Hematopoietic multipotent progenitor cell treated with erythropoietin and hydrocortisone succinate and interleukin-3 and kit ligand, for 17 days (in vitro differentiated cells): ENCODE data around the gene HDGF.
A peak's percentile ranks its signal among the peaks of the same experiment; 100 is the strongest.

Experiments used
- DNase-seq: peaks from one replicate; pipeline ENCODE4 v3.0.0-alpha.2; 2015; ENCODE audit warnings: low spot score

Gene HDGF

DNA sequence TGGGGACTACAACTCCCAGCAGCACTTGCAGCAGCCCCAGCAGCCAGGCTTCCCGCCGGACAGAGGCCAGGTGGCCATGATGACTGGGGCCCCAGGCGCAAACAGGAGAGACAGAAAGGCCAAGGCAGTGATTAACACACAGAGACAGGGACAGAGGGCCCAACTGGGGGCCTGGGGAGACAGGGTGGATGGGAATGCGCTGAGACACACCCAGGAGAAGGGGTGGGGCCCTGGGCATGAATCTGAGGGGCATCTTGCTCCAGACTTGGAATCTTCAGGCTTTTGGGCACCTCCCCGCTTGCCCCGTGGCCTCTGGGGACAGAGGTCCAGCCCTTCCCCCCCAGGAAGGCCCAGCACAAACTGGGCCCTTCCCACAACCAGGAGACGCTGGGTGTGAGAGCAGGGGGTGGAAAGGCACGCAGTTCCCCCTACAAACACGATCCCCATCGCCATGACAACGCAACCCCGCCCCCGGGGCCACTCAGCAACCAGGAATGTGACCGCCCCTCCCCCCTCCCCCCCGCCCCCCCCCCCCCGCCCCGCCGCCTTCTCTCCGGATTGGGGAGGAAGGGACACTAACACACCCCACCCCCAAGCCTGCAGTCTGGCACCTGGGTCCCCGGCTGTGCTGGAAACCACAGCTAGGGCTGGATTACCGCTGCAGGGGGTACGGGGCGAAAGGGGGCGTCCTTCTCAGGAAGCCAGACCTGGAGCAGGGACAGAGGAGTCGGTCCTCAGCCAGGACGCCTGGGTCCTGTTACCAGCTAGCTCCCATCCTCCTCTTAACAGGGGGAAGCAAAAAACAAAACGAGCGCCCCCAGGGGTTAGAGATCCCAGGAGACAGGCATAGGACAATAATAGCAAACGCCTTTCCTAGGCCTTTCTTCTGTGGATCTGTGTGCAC, 4.5 kb downstream of the HDGF start:
- DNase-seq, result peak; percentile 72

GRCh38 chr1:156746406-156746727, 5.1 kb downstream of the HDGF start:
- DNase-seq, result no peak

- DNase-seq, result no peak
Observed at GRCh38 chr1:156745881-156746280, 5.6 kb downstream of the HDGF start.

- DNase-seq, result no peak
Observed at GRCh38 chr1:156744786-156745419, 6.6 kb downstream of the HDGF start.

GRCh38 chr1:156744344-156744743, 7.1 kb downstream of the HDGF start:
- DNase-seq, result no peak

- DNase-seq, result no peak
Observed at GRCh38 chr1:156743367-156744302, 7.8 kb downstream of the HDGF start.

DNA sequence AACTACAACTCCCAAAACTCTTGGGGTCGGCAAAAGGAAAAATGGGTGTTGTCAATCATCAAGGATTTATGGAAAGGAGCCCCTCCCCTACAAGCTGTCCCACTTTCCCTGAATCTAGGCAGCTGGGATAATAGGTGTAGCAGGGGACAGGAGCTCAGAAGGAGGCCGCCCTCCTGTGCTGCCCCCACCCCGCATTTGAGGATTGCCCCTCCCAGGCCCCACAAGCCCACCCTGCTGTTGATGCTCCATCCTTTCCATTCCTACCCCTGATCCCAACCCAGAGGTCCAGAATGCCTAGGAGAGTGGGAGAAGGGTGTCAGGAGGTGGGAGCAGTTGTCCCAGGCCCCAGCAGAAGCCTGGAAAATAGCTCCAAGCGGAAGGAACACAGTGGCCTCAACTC, 8.7 kb downstream of the HDGF start:
- no peak for DNase-seq

DNA sequence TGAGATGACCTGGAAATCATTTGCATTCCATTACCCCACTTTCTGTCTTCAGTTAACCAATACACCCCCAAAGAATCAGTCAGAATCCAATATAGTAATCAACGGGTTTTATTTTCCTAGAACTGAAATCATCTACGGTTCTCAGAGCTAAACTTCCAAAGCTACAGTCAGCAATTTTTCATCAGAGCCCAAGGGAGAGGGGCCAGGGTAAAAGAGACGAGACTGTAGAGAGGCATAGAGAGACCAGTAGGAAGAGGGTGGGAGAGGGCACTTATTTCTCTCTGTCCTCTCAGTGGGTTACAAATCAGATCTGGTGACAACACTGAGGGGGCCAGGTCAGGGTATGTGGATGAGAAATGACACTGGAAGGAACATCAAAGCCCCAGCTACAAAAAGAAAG, 9.5 kb downstream of the HDGF start:
- no peak for DNase-seq

DNA sequence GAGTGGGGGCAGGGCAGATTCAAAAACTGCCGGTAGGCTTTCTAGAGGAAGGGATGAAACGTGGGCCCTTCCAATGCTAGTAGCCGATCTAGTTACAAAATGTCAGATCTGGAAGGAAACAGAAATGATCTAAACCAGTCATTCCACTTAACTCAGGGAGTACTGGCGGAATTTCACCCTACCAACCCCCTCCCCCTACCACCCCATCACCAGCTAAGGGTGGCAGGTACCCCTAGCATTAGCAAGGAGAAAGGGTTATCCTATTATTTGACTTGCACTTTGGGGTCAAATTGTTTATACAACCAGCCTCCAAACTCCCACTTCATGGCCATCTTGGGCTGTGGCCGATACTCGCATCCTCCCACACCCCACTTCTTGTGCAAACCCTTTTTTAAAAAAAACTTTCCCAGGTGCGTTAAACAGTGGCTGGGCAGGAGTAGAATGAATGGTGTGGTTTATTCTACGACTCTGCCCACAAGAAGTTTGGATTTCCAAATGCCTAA, 9.9 kb downstream of the HDGF start:
- no peak for DNase-seq

DNA sequence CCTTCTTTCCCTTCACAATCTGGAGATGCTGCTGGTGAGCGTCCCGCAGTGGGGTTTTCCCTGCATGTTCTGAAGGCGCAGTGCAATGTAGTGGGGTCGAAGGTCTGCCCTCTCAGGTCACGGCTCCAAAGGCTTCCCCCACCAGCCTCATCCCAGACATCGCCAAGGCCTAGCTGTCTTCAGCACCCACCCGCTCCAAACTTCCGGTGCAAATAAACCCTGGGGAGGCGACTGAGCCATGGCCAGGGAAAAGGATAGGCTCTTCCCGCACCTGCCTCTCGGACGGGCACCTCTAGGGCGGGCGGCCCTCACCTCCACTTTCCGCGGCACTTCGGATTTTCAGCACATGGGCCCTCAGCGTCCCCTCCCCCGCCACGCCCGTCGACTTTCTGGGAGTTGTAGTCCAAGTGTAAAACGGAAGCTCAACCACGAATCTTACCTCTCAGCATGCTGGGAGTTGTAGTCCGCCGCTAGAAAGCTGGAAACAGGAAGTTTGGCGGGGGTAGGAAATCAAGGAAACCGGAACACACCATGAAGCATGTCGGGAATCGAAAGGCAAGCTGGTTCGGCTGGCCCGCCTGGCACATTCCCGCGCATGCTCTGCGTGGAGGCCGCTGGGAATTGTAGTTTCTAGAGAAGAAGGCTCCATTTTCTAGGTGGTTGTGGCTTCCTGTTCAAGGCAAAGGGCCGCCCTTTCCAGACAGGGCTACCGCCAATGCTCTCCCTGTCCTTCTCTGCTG, 10.6 kb downstream of the HDGF start, which contains the start of gene MRPL24:
Gene MRPL24, minus strand, starts transcription at position 348 of the 740 bp plus-strand sequence. CDS start 2,384 bp downstream, outside the sequence.
- DNase-seq, result peak; percentile 99

DNA sequence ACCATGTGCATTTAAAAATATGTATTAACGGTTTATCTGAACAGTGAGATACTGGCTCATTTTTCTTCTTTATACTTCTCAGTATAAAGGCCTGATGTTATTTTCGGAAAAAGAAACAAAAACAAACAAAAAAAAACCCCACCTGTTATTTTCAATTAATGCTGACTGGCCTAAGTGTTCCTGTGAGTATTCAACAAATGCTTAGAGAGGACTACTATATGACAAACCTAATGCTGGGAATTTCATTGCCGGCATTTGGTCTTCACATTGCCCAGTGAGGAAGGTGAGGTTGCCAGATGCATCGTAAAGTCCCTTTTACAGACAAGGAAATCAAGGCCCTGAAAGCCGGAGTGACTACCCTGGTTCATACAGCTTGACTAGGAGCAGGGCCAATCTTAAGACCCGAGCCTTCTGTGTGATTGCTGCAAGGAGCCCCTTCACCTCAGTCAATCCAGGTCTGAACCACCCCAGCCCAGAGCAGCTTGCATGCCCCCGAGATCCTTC, 11.2 kb downstream of the HDGF start:
- DNase-seq, result peak; percentile 16

- no peak for DNase-seq
Observed at GRCh38 chr1:156738916-156739315, 12.6 kb downstream of the HDGF start.

DNA sequence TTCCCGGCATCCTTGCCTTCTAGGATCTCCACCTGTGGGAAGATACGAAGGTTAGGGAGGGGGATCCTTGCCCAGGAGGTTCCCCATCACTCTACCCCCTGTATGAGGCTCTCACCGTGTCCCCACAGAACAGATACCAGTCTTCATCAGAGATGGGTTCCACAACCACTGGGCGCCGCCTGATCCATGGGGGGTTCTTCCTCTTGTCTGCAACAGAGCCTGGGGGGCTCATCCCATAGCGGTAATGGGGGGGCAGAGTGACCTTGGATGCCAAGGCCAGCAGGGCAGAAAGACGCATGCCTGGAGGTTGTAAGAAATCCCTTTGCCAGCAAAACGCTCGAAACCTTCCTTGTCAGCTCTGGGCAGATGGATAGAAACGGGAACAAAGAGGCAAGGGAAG, 13.1 kb downstream of the HDGF start:
- no peak for DNase-seq

DNA sequence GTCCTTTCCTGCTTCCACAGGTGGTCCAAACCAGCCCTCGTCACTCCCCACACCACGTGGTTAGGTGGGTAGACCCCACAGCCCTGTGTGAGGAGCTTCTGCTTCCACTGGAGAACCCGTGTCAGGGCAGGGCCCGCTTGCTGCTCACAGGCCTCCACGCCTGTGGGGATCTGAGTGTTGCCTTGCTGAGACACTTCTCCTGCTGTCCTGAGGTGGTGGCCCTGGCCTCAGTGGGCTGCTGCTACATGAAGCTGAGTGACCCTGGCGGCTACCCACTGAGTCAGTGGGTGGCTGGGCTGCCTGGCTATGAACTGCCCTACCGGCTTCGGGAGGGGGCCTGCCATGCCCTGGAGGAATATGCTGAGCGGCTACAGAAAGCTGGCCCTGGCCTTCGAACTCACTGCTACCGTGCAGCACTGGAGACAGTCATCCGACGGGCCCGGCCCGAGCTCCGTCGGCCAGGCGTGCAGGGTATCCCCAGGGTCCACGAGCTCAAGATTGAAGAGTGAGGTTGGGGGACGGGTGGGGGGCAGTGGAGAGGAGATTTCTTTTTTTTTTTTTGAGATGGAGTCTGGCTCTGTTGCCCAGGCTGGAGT, 17.4 kb downstream of the HDGF start:
- no peak for DNase-seq

DNA sequence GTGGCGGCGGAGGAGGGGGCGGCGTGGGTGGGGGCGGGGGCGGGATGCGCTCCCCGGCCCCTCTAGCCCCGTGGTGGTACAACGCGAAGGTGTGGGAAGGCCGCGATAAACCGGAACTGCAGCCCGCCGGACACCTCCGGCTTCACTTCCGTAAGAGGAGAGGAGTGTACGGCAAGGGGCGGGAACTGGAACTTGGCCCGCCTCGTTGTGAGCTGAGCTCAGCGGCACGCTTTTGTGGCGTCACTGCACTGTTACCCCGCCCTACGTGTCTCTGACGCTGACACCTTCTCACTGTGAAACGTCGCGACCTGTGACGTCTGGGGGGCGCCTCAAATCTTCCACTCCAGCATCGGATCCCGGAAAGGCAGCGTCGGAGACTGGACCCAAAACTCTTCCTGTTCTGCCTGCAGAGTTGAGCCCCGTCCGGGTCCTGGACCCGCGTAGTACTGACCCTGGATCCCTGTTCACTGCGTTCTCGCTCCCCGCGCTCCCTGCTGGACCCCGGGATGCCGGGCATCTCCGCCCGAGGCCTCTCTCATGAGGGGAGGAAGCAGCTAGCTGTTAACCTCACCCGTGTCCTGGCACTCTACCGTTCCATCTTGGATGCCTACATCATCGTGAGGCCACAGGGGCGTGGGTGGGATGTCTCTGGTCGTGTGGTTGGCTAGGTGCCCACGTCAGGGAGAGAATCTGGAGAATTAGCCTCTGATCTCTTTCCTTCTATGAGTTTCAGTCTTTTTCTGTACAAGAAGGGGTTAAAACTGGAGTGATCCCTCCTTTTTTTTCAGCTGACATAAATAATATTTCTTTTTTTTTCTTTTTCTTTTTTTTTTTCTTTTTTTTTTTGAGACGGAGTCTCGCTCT, 22.6 kb downstream of the HDGF start, which contains the start of gene ISG20L2:
Gene ISG20L2, minus strand, starts transcription at position 168 of the 864 bp plus-strand sequence. CDS start 1,114 bp downstream, outside the sequence.
- DNase-seq, result peak; percentile 97

GRCh38 chr1:156727926-156728598, 23.4 kb downstream of the HDGF start, which contains the start of gene METTL25B:
Gene METTL25B, plus strand, starts transcription at chr1:156728469. Its CDS starts 636 bp downstream, at chr1:156729105.
- peak; percentile 80 for DNase-seq

GRCh38 chr1:156727492-156727891, 24.0 kb downstream of the HDGF start:
- DNase-seq, result no peak

- peak; percentile 84 for DNase-seq
Observed at GRCh38 chr1:156726549-156727226, 24.8 kb downstream of the HDGF start.
